IMR-90 (cell line): ENCODE data around the gene CFD. TPM values are rescaled to one million over a fixed set of nuclear protein-coding genes. Genes with fewer than 3 reads are reported as not detected.

Experiments
- ATAC-seq: fragments of 200-7000 bp; cut with Tn5 transposase; 2 replicates; pipeline ENCODE4 v1.9.1; 2020; ENCODE audit warnings: low read depth, mild to moderate bottlenecking, moderate library complexity
- BruUV-seq: library from RNA; stranded (reverse); fragments of 400-500 nt; replicated peaks from 2 replicates; lab custom pipeline; 2021; lab: Mats Ljungman, UMichigan
- CTCF ChIA-PET: fragments of 300-600 bp; formaldehyde crosslinking; extraction: SDS; loops from one replicate; lab custom pipeline; 2021; ENCODE audit warnings: antibody characterized with exemption; lab: Yijun Ruan, JAX
- POLR2A ChIA-PET: fragments of 300-600 bp; sonication (Branson Sonifier 250); formaldehyde crosslinking; loops from one replicate; lab custom pipeline; 2022; ENCODE audit warnings: antibody characterized with exemption; ENCODE audit not compliant: unreplicated experiment; lab: Charles Lee
- DNase-seq: peaks from one replicate; pipeline ENCODE4 v3.0.0; 2013
- H2AFZ ChIP-seq: replicated peaks from 2 replicates; pipeline ENCODE3; 2013; ENCODE audit warnings: low read length, mild to moderate bottlenecking; ENCODE audit not compliant: poor library complexity
- H2AK5ac ChIP-seq: 2 replicates; pipeline ENCODE4 v1.6.1; 2013; ENCODE audit warnings: low read depth, low read length, inconsistent platforms
- H2AK9ac ChIP-seq: replicated peaks from 2 replicates; pipeline ENCODE3; 2013; ENCODE audit warnings: mild to moderate bottlenecking, low read depth, low read length, moderate library complexity; ENCODE audit not compliant: poor library complexity
- H2BK120ac ChIP-seq: 2 replicates; pipeline ENCODE4 v1.6.1; 2013; ENCODE audit warnings: low read depth, low read length, inconsistent platforms
- H2BK15ac ChIP-seq: 3 replicates; pipeline ENCODE4 v1.6.1; 2013; ENCODE audit warnings: low read depth, low read length, inconsistent platforms
- H2BK20ac ChIP-seq: 2 replicates; pipeline ENCODE4 v1.6.1; 2013; ENCODE audit warnings: low read depth, mild to moderate bottlenecking, inconsistent platforms, low read length, moderate library complexity
- H2BK5ac ChIP-seq: 2 replicates; pipeline ENCODE4 v1.6.1; 2013; ENCODE audit warnings: mild to moderate bottlenecking, low read depth, low read length, inconsistent platforms; ENCODE audit not compliant: poor library complexity, severe bottlenecking
- H3K14ac ChIP-seq: replicated peaks from 2 replicates; pipeline ENCODE4 v1.6.1; 2013; ENCODE audit warnings: low read depth, low read length, inconsistent platforms
- H3K18ac ChIP-seq: 2 replicates; pipeline ENCODE4 v1.6.1; 2013; ENCODE audit warnings: low read depth, low read length, control low read depth
- H3K23ac ChIP-seq: 2 replicates; pipeline ENCODE4 v1.6.1; 2013; ENCODE audit warnings: low read depth, low read length, inconsistent platforms
- H3K27ac ChIP-seq: 2 replicates; pipeline ENCODE4 v1.5.1; 2013; ENCODE audit warnings: mild to moderate bottlenecking, control low read depth, low read length; ENCODE audit not compliant: insufficient read depth
- H3K27me3 ChIP-seq: 2 replicates; pipeline ENCODE4 v1.6.1; 2013; ENCODE audit warnings: low read length; ENCODE audit not compliant: control insufficient read depth, insufficient read depth
- H3K36me3 ChIP-seq: 2 replicates; pipeline ENCODE4 v1.6.1; 2013; ENCODE audit warnings: low read length, mixed read lengths; ENCODE audit not compliant: control insufficient read depth, insufficient read depth
- H3K4ac ChIP-seq: 2 replicates; pipeline ENCODE4 v1.6.1; 2013; ENCODE audit warnings: low read depth, low read length, inconsistent platforms
- H3K4me1 ChIP-seq: 2 replicates; pipeline ENCODE4 v1.6.1; 2013; ENCODE audit warnings: low read length, mixed read lengths; ENCODE audit not compliant: control insufficient read depth, insufficient read depth
- H3K4me2 ChIP-seq: 2 replicates; pipeline ENCODE4 v1.6.1; 2013; ENCODE audit warnings: low read depth, mild to moderate bottlenecking, control low read depth, low read length, moderate library complexity
- H3K4me3 ChIP-seq: 2 replicates; pipeline ENCODE4 v1.5.1; 2013; ENCODE audit warnings: low read depth, mild to moderate bottlenecking, control low read depth, low read length, moderate library complexity; ENCODE audit not compliant: insufficient read depth
- H3K56ac ChIP-seq: 2 replicates; pipeline ENCODE4 v1.6.1; 2013; ENCODE audit warnings: low read length, inconsistent platforms; ENCODE audit not compliant: insufficient read depth; ENCODE audit errors: extremely low read depth
- H3K79me1 ChIP-seq, 2 experiments: 2 replicates each; pipeline ENCODE4 v1.6.1; 2013; ENCODE audit warnings: low read length in 2 of 2, inconsistent platforms in 1 of 2, low read depth in 1 of 2
- H3K9ac ChIP-seq: 2 replicates; pipeline ENCODE4 v1.6.1; 2013; ENCODE audit warnings: low read depth, low read length, control low read depth
- H3K9me1 ChIP-seq: 2 replicates; pipeline ENCODE4 v1.6.1; 2013; ENCODE audit warnings: low read length, inconsistent platforms; ENCODE audit not compliant: insufficient read depth
- H3K9me3 ChIP-seq: 2 replicates; pipeline ENCODE4 v1.6.1; 2013; ENCODE audit warnings: low read length; ENCODE audit not compliant: control insufficient read depth, insufficient read depth
- H4K20me1 ChIP-seq: 2 replicates; pipeline ENCODE4 v1.6.1; 2013; ENCODE audit warnings: low read length, inconsistent platforms; ENCODE audit not compliant: insufficient read depth
- H4K5ac ChIP-seq: 2 replicates; pipeline ENCODE4 v1.6.1; 2013; ENCODE audit warnings: mild to moderate bottlenecking, low read depth, low read length, control low read depth
- H4K8ac ChIP-seq, 2 experiments: 2 replicates each; pipeline ENCODE4 v1.6.1; 2013; ENCODE audit warnings: low read depth in 2 of 2, low read length in 2 of 2, control low read depth in 1 of 2, inconsistent platforms in 1 of 2
- H4K91ac ChIP-seq: 2 replicates; pipeline ENCODE4 v1.6.1; 2013; ENCODE audit warnings: low read depth, low read length, inconsistent platforms; ENCODE audit not compliant: insufficient read depth
- CEBPB ChIP-seq: IDR thresholded peaks from 2 replicates; pipeline ENCODE4 v1.6.1; 2012; ENCODE audit warnings: low read depth, low read length, improper control_type of control experiment
- CHD1 ChIP-seq: IDR thresholded peaks from 2 replicates; pipeline ENCODE4 v1.6.1; 2012; ENCODE audit warnings: low read depth, low read length, improper control_type of control experiment
- MAZ ChIP-seq: IDR thresholded peaks from 2 replicates; pipeline ENCODE4 v1.6.1; 2012; ENCODE audit warnings: low read depth, mild to moderate bottlenecking, low read length, improper control_type of control experiment, moderate library complexity, borderline replicate concordance
- WGBS, 2 experiments: methylation state at CpG; one replicate each; pipeline versions ENCODE4 v1.1.5 to v1.1.7; 2013; ENCODE audit warnings: missing lambda C conversion rate in 2 of 2; ENCODE audit not compliant: insufficient read length in 1 of 2; ENCODE audit errors: extremely low coverage in 2 of 2; 5-methylcytosine and 5-hydroxymethylcytosine counted together
- dilution Hi-C: fragments of 300-500 bp; cut with HindIII; formaldehyde crosslinking; loops from one replicate; pipeline ENCODE4 v1.14.3; 2018; ENCODE audit warnings: low sequenced_read_pairs; ENCODE audit not compliant: unreplicated experiment
- in situ Hi-C: fragments of 300-500 bp; cut with MboI; formaldehyde crosslinking; loops from 3 replicates; pipeline ENCODE4 v1.14.3; 2019; ENCODE audit warnings: low sequenced_read_pairs, inconsistent platforms, mixed read lengths
- intact Hi-C: fragments of 100-400 bp; cut with micrococcal nuclease; formaldehyde crosslinking; loops from 2 replicates; pipeline ENCODE4 v1.10.0; 2022
- polyA plus RNA-seq, 3 experiments: library from polyadenylated mRNA; depleted of rRNA; stranded (reverse); fragments of >200 nt; gene quantifications; 2 replicates each; pipeline ENCODE4 v1.2.3, GENCODE V29; 2012; ENCODE audit warnings: low replicate concordance in 1 of 3
- total RNA-seq: library from RNA; depleted of rRNA; stranded (reverse); fragments of >200 nt; gene quantifications from 2 replicates; pipeline ENCODE4 v1.2.3, GENCODE V29; 2012
- TF ChIP-seq, protein P1 (sequence below): fragments of 150-350 bp; IDR thresholded peaks from 2 replicates; pipeline ENCODE4 v1.6.1; 2017; ENCODE audit warnings: mild to moderate bottlenecking, antibody characterized with exemption, low read length, low read depth

The CFD gene
- total and polyA plus RNA-seq, 2 of the 4 experiments (the other 2 are of a cell fraction), result 1.4 to 2.8 TPM

DNA sequence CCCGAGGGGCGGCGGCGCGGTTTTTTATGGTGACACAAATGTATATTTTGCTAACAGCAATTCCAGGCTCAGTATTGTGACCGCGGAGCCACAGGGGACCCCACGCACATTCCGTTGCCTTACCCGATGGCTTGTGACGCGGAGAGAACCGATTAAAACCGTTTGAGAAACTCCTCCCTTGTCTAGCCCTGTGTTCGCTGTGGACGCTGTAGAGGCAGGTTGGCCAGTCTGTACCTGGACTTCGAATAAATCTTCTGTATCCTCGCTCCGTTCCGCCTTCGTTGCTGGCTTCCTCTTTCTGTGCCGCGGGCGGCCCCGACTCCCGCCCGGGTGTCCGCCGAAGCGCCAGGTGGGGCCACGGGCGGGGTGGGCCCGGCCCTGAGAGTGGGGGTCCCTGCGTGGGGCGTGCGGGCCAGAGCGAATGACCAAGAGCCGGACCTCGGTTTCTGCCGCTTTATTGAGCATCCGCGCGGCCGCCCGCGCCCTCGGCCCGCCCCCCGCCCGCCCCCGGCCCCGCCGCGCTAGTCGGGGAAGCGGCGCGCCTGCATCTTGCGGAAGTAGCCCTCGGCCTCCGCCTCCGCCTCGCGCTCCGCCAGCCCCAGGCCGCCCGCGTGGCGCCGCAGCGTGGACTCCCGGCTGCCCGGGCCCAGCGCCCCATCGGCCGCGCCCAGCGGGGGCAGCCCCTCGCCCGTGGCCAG is 47.3 kb upstream of the CFD start:
- H3K4me1 ChIP-seq, result no peaks in the 10 kb centered on the region
- no peak overlapping the region for H2AK9ac ChIP-seq
- intact Hi-C loops (no loop called here), dilution Hi-C loops (no loop called here), in situ Hi-C loops (no loop called here)
- H4K8ac ChIP-seq, result no peak overlapping the region
- H3K27ac ChIP-seq, result no peak overlapping the region
- ChIA-PET CTCF (no interaction called here), POLR2A (no interaction called here)
- H2BK120ac ChIP-seq, result no peak overlapping the region
- no peak overlapping the region for H4K91ac ChIP-seq
- H2AFZ ChIP-seq, result no peak overlapping the region
- H3K36me3 ChIP-seq, result peaks cover 73% of the 10 kb centered on the region
- H3K4me2 ChIP-seq, result no peak overlapping the region
- H2BK5ac ChIP-seq, result no peak overlapping the region
- H3K4ac ChIP-seq, result no peak overlapping the region
- 93% methylated on average over 12 of the region's 80 CpGs; no CpG with 5 or more reads in 1 of the 2 experiments for WGBS, 2 experiments
- H3K18ac ChIP-seq, result no peak overlapping the region
- ATAC-seq, result no peak
- no peak overlapping the region for H2BK15ac ChIP-seq
- no peak overlapping the region for H2AK5ac ChIP-seq
- no peaks in the 10 kb centered on the region for H3K27me3 ChIP-seq
- no peak overlapping the region for H3K23ac ChIP-seq
- peaks cover 11 to 29% of the 10 kb centered on the region in 2 experiments for H3K79me1 ChIP-seq
- no peak overlapping the region for H3K9ac ChIP-seq
- TF ChIP-seq CEBPB (no peak), CHD1 (no peak), MAZ (no peak)
- TF ChIP-seq, protein P1, sequence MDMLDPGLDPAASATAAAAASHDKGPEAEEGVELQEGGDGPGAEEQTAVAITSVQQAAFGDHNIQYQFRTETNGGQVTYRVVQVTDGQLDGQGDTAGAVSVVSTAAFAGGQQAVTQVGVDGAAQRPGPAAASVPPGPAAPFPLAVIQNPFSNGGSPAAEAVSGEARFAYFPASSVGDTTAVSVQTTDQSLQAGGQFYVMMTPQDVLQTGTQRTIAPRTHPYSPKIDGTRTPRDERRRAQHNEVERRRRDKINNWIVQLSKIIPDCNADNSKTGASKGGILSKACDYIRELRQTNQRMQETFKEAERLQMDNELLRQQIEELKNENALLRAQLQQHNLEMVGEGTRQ, result no peak
- H3K56ac ChIP-seq, result no peak overlapping the region
- H2BK20ac ChIP-seq, result no peak overlapping the region
- no peak overlapping the region for H3K4me3 ChIP-seq
- no peaks in the 10 kb centered on the region for H3K9me1 ChIP-seq
- no TSS peak for BruUV-seq
- no peaks in the 10 kb centered on the region for H3K9me3 ChIP-seq
- H4K5ac ChIP-seq, result no peak overlapping the region
- DNase-seq, result no peak
- peaks cover 55% of the 10 kb centered on the region for H4K20me1 ChIP-seq
- no peak overlapping the region for H3K14ac ChIP-seq
